T-helper 2 cell treated with Interferon-gamma antibody and Interleukin-4, amounts not matched to agents 5 μg/mL and 100 μg/mL, for 36 hours (primary cell): ENCODE results near the gene LRRC32.

Source experiments
- DNase-seq: peaks from one replicate; pipeline ENCODE4 v3.0.0; 2021; ENCODE audit warnings: low spot score
- H3K27ac Mint-ChIP-seq: one replicate; pipeline ENCODE4 v1.8.0; 2021; ENCODE audit warnings: mild to moderate bottlenecking, mixed read lengths
- H3K27me3 Mint-ChIP-seq: one replicate; pipeline ENCODE4 v1.8.0; 2021; ENCODE audit warnings: low read depth, mixed read lengths
- H3K36me3 Mint-ChIP-seq: one replicate; pipeline ENCODE4 v1.8.0; 2021; ENCODE audit warnings: low read depth, mixed read lengths
- H3K4me1 Mint-ChIP-seq: one replicate; pipeline ENCODE4 v1.8.0; 2021; ENCODE audit warnings: low read depth, mixed read lengths
- H3K4me3 Mint-ChIP-seq: one replicate; pipeline ENCODE4 v1.8.0; 2022; ENCODE audit warnings: mild to moderate bottlenecking, moderate library complexity, mixed read lengths
- H3K9me3 Mint-ChIP-seq: one replicate; pipeline ENCODE4 v1.8.0; 2021; ENCODE audit warnings: mixed read lengths

Gene LRRC32

GRCh38 chr11:76704171-76704948, 33.8 kb upstream of the LRRC32 start:
- H3K36me3 Mint-ChIP-seq, result no peaks in the 10 kb centered on the region
- no peaks in the 10 kb centered on the region for H3K9me3 Mint-ChIP-seq
- H3K27ac Mint-ChIP-seq, result no peak overlapping the region
- no peak overlapping the region for H3K4me3 Mint-ChIP-seq
- DNase-seq, result no peak
- H3K4me1 Mint-ChIP-seq, result no peaks in the 10 kb centered on the region
- H3K27me3 Mint-ChIP-seq, result peaks cover 13% of the 10 kb centered on the region

GRCh38 chr11:76703707-76704106, 33.2 kb upstream of the LRRC32 start:
- Mint-ChIP-seq H3K27ac (no peak overlapping the region), H3K4me3 (no peak overlapping the region), H3K27me3 (peaks cover 13% of the 10 kb centered on the region), H3K4me1 (no peaks in the 10 kb centered on the region), H3K36me3 (no peaks in the 10 kb centered on the region), H3K9me3 (no peaks in the 10 kb centered on the region)
- no peak for DNase-seq

GRCh38 chr11:76702336-76703128, 32.0 kb upstream of the LRRC32 start:
- Mint-ChIP-seq H3K4me3 (no peak overlapping the region), H3K27me3 (peaks cover 13% of the 10 kb centered on the region), H3K4me1 (no peaks in the 10 kb centered on the region), H3K9me3 (no peaks in the 10 kb centered on the region), H3K27ac (no peak overlapping the region), H3K36me3 (no peaks in the 10 kb centered on the region)
- no peak for DNase-seq

GRCh38 chr11:76701294-76702040, 30.9 kb upstream of the LRRC32 start:
- H3K4me3 Mint-ChIP-seq, result no peak overlapping the region
- DNase-seq, result no peak
- no peaks in the 10 kb centered on the region for H3K9me3 Mint-ChIP-seq
- no peak overlapping the region for H3K27ac Mint-ChIP-seq
- no peaks in the 10 kb centered on the region for H3K36me3 Mint-ChIP-seq
- no peaks in the 10 kb centered on the region for H3K4me1 Mint-ChIP-seq
- H3K27me3 Mint-ChIP-seq, result peaks cover 13% of the 10 kb centered on the region

- no peak overlapping the region for H3K4me3 Mint-ChIP-seq
- H3K27ac Mint-ChIP-seq, result peak overlapping the region; percentile 6
- DNase-seq, result no peak
These were observed 29.9 kb upstream of the LRRC32 start for GRCh38 chr11:76700177-76701100.

GRCh38 chr11:76699451-76700091, 29.0 kb upstream of the LRRC32 start:
- Mint-ChIP-seq H3K4me3 (no peak overlapping the region), H3K36me3 (no peaks in the 10 kb centered on the region), H3K27ac (no peak overlapping the region), H3K4me1 (peaks cover 9% of the 10 kb centered on the region), H3K9me3 (no peaks in the 10 kb centered on the region), H3K27me3 (peaks cover 7% of the 10 kb centered on the region)
- DNase-seq, result no peak

More at GRCh38 chr11:76700177-76701100, 29.9 kb upstream of the LRRC32 start:
- no peaks in the 10 kb centered on the region for H3K9me3 Mint-ChIP-seq
- H3K36me3 Mint-ChIP-seq, result no peaks in the 10 kb centered on the region
- peaks cover 12% of the 10 kb centered on the region for H3K27me3 Mint-ChIP-seq
- H3K4me1 Mint-ChIP-seq, result peaks cover 7% of the 10 kb centered on the region

- no peaks in the 10 kb centered on the region for H3K36me3 Mint-ChIP-seq
- DNase-seq, result no peak
- H3K4me3 Mint-ChIP-seq, result no peak overlapping the region
- no peak overlapping the region for H3K27ac Mint-ChIP-seq
- peaks cover 5% of the 10 kb centered on the region for H3K27me3 Mint-ChIP-seq
- no peaks in the 10 kb centered on the region for H3K9me3 Mint-ChIP-seq
- peaks cover 9% of the 10 kb centered on the region for H3K4me1 Mint-ChIP-seq
These were observed 27.9 kb upstream of the LRRC32 start for GRCh38 chr11:76698321-76699043.

GRCh38 chr11:76696756-76697155, 26.2 kb upstream of the LRRC32 start:
- Mint-ChIP-seq H3K4me1 (peaks cover 9% of the 10 kb centered on the region), H3K36me3 (no peaks in the 10 kb centered on the region), H3K27me3 (peaks cover 2% of the 10 kb centered on the region), H3K9me3 (no peaks in the 10 kb centered on the region), H3K4me3 (no peak overlapping the region), H3K27ac (no peak overlapping the region)
- DNase-seq, result no peak

GRCh38 chr11:76695771-76696170, 25.2 kb upstream of the LRRC32 start:
- H3K27me3 Mint-ChIP-seq, result peaks cover 4% of the 10 kb centered on the region
- H3K27ac Mint-ChIP-seq, result no peak overlapping the region
- no peaks in the 10 kb centered on the region for H3K9me3 Mint-ChIP-seq
- no peak for DNase-seq
- no peaks in the 10 kb centered on the region for H3K36me3 Mint-ChIP-seq
- H3K4me1 Mint-ChIP-seq, result peaks cover 9% of the 10 kb centered on the region
- no peak overlapping the region for H3K4me3 Mint-ChIP-seq

- no peak for DNase-seq
- peaks cover 3% of the 10 kb centered on the region for H3K27me3 Mint-ChIP-seq
- H3K4me1 Mint-ChIP-seq, result peaks cover 9% of the 10 kb centered on the region
- H3K9me3 Mint-ChIP-seq, result no peaks in the 10 kb centered on the region
- H3K27ac Mint-ChIP-seq, result no peak overlapping the region
- H3K4me3 Mint-ChIP-seq, result no peak overlapping the region
- no peaks in the 10 kb centered on the region for H3K36me3 Mint-ChIP-seq
These were observed 24.6 kb upstream of the LRRC32 start for GRCh38 chr11:76695133-76695532.

- H3K36me3 Mint-ChIP-seq, result no peaks in the 10 kb centered on the region
- no peaks in the 10 kb centered on the region for H3K9me3 Mint-ChIP-seq
- no peak overlapping the region for H3K4me3 Mint-ChIP-seq
- H3K27ac Mint-ChIP-seq, result no peak overlapping the region
- DNase-seq, result no peak
- peaks cover 2% of the 10 kb centered on the region for H3K27me3 Mint-ChIP-seq
- H3K4me1 Mint-ChIP-seq, result peaks cover 9% of the 10 kb centered on the region
These were observed 24.1 kb upstream of the LRRC32 start for GRCh38 chr11:76694664-76695063.

GRCh38 chr11:76693806-76694205, 23.3 kb upstream of the LRRC32 start:
- no peak for DNase-seq
- peaks cover 2% of the 10 kb centered on the region for H3K27me3 Mint-ChIP-seq
- H3K9me3 Mint-ChIP-seq, result no peaks in the 10 kb centered on the region
- no peak overlapping the region for H3K27ac Mint-ChIP-seq
- H3K36me3 Mint-ChIP-seq, result no peaks in the 10 kb centered on the region
- no peak overlapping the region for H3K4me3 Mint-ChIP-seq
- peaks cover 9% of the 10 kb centered on the region for H3K4me1 Mint-ChIP-seq
